Common myeloid progenitor, CD34-positive (primary cell): ENCODE results near the gene PCCA.

Experiments used
- CTCF ChIA-PET: fragments of 350-600 bp; sonication (Branson Sonifier 250); formaldehyde crosslinking; loops from one replicate; lab custom pipeline; 2021; ENCODE audit warnings: antibody characterized with exemption; lab: Charles Lee
- POLR2A ChIA-PET: fragments of 350-600 bp; sonication (Branson Sonifier 250); formaldehyde crosslinking; loops from one replicate; lab custom pipeline; 2021; ENCODE audit warnings: antibody characterized with exemption; lab: Charles Lee
- DNase-seq, 3 donors: peaks; one replicate each; pipeline versions ENCODE4 v3.0.0 to v3.0.0-alpha.2; 2013
- H3K27ac ChIP-seq, 2 experiments: 1 replicate in 1 of 2; 2 replicates in 1 of 2; pipeline ENCODE4 v1.7.0; 2013; ENCODE audit warnings: inconsistent platforms in 2 of 2, low read length in 2 of 2, mild to moderate bottlenecking in 2 of 2, low read depth in 1 of 2, moderate library complexity in 1 of 2; ENCODE audit not compliant: severe bottlenecking in 2 of 2, insufficient read depth in 1 of 2, poor library complexity in 1 of 2
- H3K27me3 ChIP-seq, 5 experiments: replicated peaks in 2 of 5; 1 replicate in 3 of 5; 2 replicates in 2 of 5; pipeline versions ENCODE4 v1.6.1 to v1.7.0; 2013; ENCODE audit warnings: low read length in 4 of 5, mild to moderate bottlenecking in 2 of 5, moderate library complexity in 2 of 5, inconsistent platforms in 1 of 5; ENCODE audit not compliant: insufficient read depth in 5 of 5, control insufficient read depth in 4 of 5
- H3K36me3 ChIP-seq, 4 experiments: 1 replicate in 2 of 4; 2 replicates in 2 of 4; pipeline versions ENCODE4 v1.6.1 to v1.7.0; 2013; ENCODE audit warnings: low read length in 3 of 4, control low read depth in 1 of 4, mild to moderate bottlenecking in 1 of 4; ENCODE audit not compliant: control insufficient read depth in 4 of 4, insufficient read depth in 4 of 4
- H3K4me1 ChIP-seq, 4 experiments: 1 replicate in 3 of 4; 2 replicates in 1 of 4; pipeline versions ENCODE4 v1.6.1 to v1.7.1; 2013; ENCODE audit warnings: low read length in 3 of 4, mild to moderate bottlenecking in 3 of 4, control low read depth in 1 of 4, inconsistent platforms in 1 of 4, moderate library complexity in 1 of 4; ENCODE audit not compliant: control insufficient read depth in 4 of 4, insufficient read depth in 4 of 4; ENCODE audit errors: control extremely low read depth in 1 of 4
- H3K4me3 ChIP-seq, 7 experiments: 1 replicate in 4 of 7; 2 replicates in 3 of 7; pipeline versions ENCODE4 v1.5.1 to v1.7.0; 2013; ENCODE audit warnings: mild to moderate bottlenecking in 7 of 7, low read length in 6 of 7, moderate library complexity in 6 of 7, inconsistent platforms in 2 of 7, low read depth in 2 of 7, control low read depth in 1 of 7; ENCODE audit not compliant: insufficient read depth in 4 of 7, control insufficient read depth in 1 of 7; ENCODE audit errors: extremely low read depth in 1 of 7
- H3K9me3 ChIP-seq, 5 experiments: 1 replicate in 4 of 5; 2 replicates in 1 of 5; pipeline versions ENCODE4 v1.6.1 to v1.7.1; 2013; ENCODE audit warnings: low read length in 4 of 5, mild to moderate bottlenecking in 2 of 5, inconsistent platforms in 1 of 5, low read depth in 1 of 5, moderate library complexity in 1 of 5; ENCODE audit not compliant: control insufficient read depth in 4 of 5, insufficient read depth in 2 of 5; ENCODE audit errors: control extremely low read depth in 1 of 5
- WGBS: methylation state at CpG from one replicate; pipeline ENCODE4 v1.1.5; 2013; ENCODE audit not compliant: insufficient coverage; 5-methylcytosine and 5-hydroxymethylcytosine counted together

PCCA gene

DNA sequence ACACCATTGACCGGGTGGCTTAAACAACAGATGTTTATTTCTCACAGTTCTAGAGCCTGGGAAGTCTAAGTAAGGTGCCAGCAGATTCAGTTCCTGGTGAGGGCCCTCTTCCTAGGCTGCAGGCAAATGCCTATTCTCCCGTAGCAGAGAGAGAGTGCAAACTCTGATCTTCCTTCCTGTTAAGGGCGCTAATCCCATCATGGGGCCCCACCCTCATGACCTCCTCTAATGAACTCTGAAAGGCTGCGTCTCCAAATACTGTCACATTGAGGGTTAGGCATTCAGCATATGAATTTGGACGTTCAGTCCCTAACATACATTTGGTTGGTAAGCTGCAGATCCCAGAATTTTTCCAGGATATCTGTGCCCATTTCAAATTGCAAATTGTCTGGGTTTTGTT, 370.9 kb downstream of the PCCA start:
- no peak overlapping the region for H3K27ac ChIP-seq
- no peaks in the 10 kb centered on the region for H3K4me1 ChIP-seq
- DNase-seq, result no peak
- H3K27me3 ChIP-seq, result no peaks in the 10 kb centered on the region
- no peak overlapping the region for H3K4me3 ChIP-seq
- H3K36me3 ChIP-seq, result peaks cover 0 to 2% (median under 1%) of the 10 kb centered on the region in 4 experiments
- CTCF ChIA-PET, result no interaction called here
- peaks cover 0 to 4% (median 0%) of the 10 kb centered on the region in 5 experiments for H3K9me3 ChIP-seq
- 100% methylated on average over 5 of the region's 5 CpGs for WGBS
- POLR2A ChIA-PET, result interaction anchor here (0.7 kb wide), 1 partner anchor 17 kb away, joined by 3 read pairs; no protein-coding TSS in a partner anchor

DNA sequence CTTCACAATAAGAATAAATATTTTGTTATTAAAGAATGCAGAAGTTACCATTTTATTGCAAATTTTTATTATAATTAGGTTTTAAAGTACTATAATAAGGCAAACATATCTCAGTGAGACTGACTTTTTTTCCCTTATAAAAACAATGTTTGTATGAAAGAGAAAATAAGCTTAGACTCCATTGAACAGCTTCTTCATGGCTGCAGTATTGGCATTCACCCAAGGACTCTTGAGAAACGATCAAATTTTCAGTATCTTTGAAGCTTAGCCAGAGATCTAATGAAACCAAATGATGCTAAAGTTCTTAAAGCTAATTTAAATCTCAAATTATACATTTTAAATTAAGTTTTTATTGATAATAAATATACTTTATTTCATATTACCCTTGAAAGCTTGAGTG, 371.4 kb downstream of the PCCA start:
- no CpG with 5 or more reads among the region's 1 CpG for WGBS
- Histone ChIP-seq H3K4me3 (no peak overlapping the region), H3K27ac (no peak overlapping the region), H3K4me1 (no peaks in the 10 kb centered on the region), H3K27me3 (no peaks in the 10 kb centered on the region), H3K36me3 (peaks cover 0 to 2% (median under 1%) of the 10 kb centered on the region in 4 experiments), H3K9me3 (peaks cover 0 to 4% (median 0%) of the 10 kb centered on the region in 5 experiments)
- no peak for DNase-seq
- CTCF ChIA-PET, result no interaction called here
- POLR2A ChIA-PET, result no interaction called here

DNA sequence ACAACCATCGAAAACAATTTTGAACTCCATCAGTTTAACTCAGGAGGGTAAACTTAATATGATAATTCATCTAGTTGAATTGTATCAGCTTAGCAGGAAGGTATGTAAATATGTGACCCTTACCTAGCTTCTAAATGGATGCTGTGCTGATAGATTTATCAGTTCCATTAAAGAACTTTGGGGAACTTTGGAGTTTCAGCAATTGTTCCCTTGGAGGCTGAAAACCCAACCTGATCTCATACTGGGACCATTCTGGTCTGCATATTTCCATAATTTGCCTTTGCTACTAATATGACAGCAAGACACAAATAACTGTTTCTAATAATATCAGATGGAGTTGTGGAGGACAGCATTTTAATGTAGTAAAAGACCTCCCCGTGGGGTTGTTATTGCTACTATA, 371.9 kb downstream of the PCCA start:
- H3K27ac ChIP-seq, result no peak overlapping the region
- H3K27me3 ChIP-seq, result no peaks in the 10 kb centered on the region
- ChIA-PET POLR2A (no interaction called here), CTCF (no interaction called here)
- peaks cover 0 to 4% (median 0%) of the 10 kb centered on the region in 5 experiments for H3K9me3 ChIP-seq
- DNase-seq, result no peak
- no peaks in the 10 kb centered on the region for H3K4me1 ChIP-seq
- 100% methylated on average over 1 of the region's 2 CpGs for WGBS
- H3K36me3 ChIP-seq, result peaks cover 0 to 3% (median under 1%) of the 10 kb centered on the region in 4 experiments
- H3K4me3 ChIP-seq, result no peak overlapping the region

DNA sequence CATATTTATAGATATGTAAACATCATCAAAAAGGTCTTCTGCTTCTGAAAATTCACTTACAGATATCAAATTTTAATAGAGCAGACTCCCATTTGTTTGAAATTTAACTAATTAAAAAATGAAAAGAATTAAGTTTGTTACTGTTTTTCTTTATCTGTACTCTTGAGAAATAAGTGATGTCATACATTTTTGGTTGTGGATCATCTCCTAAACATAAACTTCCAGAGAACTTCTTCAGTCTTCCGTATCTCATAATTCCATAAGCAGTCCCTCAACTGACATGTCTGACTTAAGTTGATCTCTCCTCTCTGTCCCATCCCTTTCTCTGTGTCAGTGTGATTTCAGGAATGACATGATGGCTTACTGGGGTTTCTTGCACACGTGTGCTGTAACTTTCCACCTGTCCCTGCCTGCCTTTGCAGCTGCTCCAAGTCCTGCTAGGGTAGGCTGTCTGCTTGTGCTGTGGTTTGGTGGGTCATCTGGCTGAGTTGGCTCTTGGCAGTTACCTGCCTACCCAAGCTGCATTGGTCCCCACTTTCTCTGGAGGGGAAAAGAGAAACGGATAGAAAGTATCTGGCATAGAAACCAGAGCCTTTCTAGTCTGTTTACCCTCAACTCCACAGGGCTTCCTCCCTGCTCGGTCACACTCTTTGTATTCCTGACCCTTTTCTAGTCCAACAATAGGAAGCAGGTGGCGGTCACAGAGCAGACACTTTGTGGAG, 372.6 kb downstream of the PCCA start:
- CTCF ChIA-PET, result no interaction called here

DNA sequence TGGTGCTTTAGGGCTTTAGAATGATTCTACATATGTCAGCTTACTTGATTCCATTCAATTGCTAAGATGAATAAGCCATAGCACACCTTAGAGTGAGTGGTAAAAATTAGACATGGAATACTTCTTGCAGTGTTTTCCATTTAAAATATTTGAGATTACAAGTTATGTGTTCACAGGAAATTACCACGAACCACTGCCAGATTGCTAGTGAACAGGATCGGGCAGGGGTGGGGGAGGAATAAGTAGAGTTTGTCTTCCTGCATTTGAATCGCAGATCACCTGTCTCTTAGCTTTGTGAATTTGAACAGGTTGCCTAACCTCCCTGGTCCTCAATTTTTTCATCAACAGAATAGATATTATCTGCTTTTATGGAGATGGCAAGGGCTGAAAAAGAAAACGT, 375.1 kb downstream of the PCCA start:
- ChIA-PET CTCF (no interaction called here), POLR2A (no interaction called here)
- no peak overlapping the region for H3K4me3 ChIP-seq
- no peak overlapping the region for H3K27ac ChIP-seq
- no peak for DNase-seq
- WGBS, result 86% methylated on average over 1 of the region's 4 CpGs
- no peaks in the 10 kb centered on the region for H3K27me3 ChIP-seq
- peaks cover 0 to 4% (median 0%) of the 10 kb centered on the region in 5 experiments for H3K9me3 ChIP-seq
- peaks cover 0 to 4% (median under 1%) of the 10 kb centered on the region in 4 experiments for H3K36me3 ChIP-seq
- H3K4me1 ChIP-seq, result no peaks in the 10 kb centered on the region

More for the DNA sequence above, 372.6 kb downstream of the PCCA start:
- H3K9me3 ChIP-seq, result peaks cover 0 to 4% (median 0%) of the 10 kb centered on the region in 5 experiments
- H3K27ac ChIP-seq, result no peak overlapping the region
- POLR2A ChIA-PET, result no interaction called here
- 90% methylated on average over 4 of the region's 5 CpGs for whole genome bisulfite sequencing
- H3K4me3 ChIP-seq, result no peak overlapping the region
- DNase-seq, result no peak
- no peaks in the 10 kb centered on the region for H3K4me1 ChIP-seq
- H3K36me3 ChIP-seq, result peaks cover 0 to 4% (median under 1%) of the 10 kb centered on the region in 4 experiments
- H3K27me3 ChIP-seq, result no peaks in the 10 kb centered on the region

DNA sequence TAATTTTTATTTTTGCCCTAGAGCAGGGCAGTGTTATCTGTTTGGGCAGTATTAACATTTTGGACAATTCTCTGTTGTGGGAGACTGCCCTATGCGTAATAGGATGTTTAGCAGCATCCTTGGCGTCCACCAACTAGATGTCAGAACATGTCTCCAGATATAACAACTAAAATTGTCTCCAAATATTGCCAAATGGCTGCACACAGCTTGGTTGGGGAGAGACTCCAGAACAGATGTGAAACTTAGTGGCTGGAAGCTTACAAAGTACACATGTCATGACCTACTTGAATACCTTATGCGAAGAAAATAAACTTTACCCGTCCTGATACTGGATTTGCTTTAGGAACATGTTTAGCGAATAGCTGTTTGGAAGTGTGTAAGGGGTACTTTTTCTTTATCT, 376.7 kb downstream of the PCCA start:
- H3K4me3 ChIP-seq, result no peak overlapping the region
- H3K27ac ChIP-seq, result no peak overlapping the region
- ChIA-PET CTCF (no interaction called here), POLR2A (no interaction called here)
- no peaks in the 10 kb centered on the region for H3K27me3 ChIP-seq
- whole genome bisulfite sequencing, result 83% methylated on average over 1 of the region's 5 CpGs
- DNase-seq, result no peak
- H3K9me3 ChIP-seq, result no peaks in the 10 kb centered on the region
- H3K4me1 ChIP-seq, result no peaks in the 10 kb centered on the region
- peaks cover 0 to 4% (median 0%) of the 10 kb centered on the region in 4 experiments for H3K36me3 ChIP-seq

DNA sequence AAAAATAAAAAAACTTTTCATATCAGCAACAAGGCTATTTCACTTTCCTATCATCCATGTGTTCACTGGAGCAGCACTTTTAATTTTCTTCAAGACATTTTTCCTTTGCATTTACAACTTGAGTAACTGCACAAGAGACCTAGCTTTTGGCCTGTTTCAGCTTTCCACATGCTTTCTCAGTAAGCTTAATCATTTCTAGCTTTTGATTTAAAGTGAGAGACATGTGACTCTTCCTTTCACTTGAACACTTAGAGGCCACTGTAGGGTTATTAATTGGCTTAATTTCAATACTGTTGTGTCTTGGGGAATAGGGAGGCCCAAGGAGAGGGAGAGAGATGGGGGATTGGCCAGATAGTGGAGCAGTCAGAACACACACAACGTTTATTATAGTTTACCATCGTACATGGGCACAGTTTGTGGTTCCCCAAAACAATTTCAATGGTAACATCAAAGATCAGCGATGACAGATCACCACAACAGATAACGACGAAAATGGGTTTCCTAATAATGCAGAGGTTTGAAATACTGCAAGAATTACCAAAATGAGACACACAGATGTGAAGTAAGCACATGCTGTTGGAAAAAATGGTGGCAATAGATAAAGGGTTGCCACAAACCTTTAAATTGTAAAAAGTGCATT, 382.1 kb downstream of the PCCA start:
- Histone ChIP-seq H3K36me3 (peaks cover 0 to 1% (median 0%) of the 10 kb centered on the region in 4 experiments), H3K4me3 (no peak overlapping the region), H3K9me3 (no peaks in the 10 kb centered on the region), H3K27ac (no peak overlapping the region), H3K4me1 (no peaks in the 10 kb centered on the region), H3K27me3 (no peaks in the 10 kb centered on the region)
- no peak for DNase-seq
- 80% methylated on average over 2 of the region's 5 CpGs for WGBS
- CTCF ChIA-PET, result no interaction called here
- POLR2A ChIA-PET, result no interaction called here
